ENCODE results near the gene SLC25A46. TPM values are rescaled to one million over a fixed set of nuclear protein-coding genes. Genes with fewer than 3 reads are reported as not detected.

SLC25A46 gene
- total and polyA plus RNA-seq, 2 of the 8 experiments (the other 6 are each of a cell fraction or from before 2014, with no cell fraction given): 10.6 to 21.7 TPM

GRCh38 chr5:110769000-110769681, 30.3 kb downstream of the SLC25A46 start:
- no peak for DNase-seq (ENCODE audit: low read depth in 1 of 2, low spot score in 2 of 2)
- Histone ChIP-seq H3K14ac (ENCODE audit: insufficient read length) (no peak overlapping the region), H3K9me3 (ENCODE audit: insufficient read depth in 2 of 2, low read depth in 1 of 2, low read length in 1 of 2) (no peaks in the 10 kb centered on the region), H3K4me2 (ENCODE audit: insufficient read depth in 1 of 2, low read depth in 2 of 2, low read length in 2 of 2) (no peak overlapping the region), H3K4me3 (ENCODE audit: extremely low read depth in 1 of 4, insufficient read depth in 2 of 4, low read depth in 3 of 4, low read length in 4 of 4) (no peak overlapping the region), H3K18ac (ENCODE audit: extremely low read depth, low read length) (no peak overlapping the region), H4K8ac (ENCODE audit: extremely low read depth, insufficient read depth, low read length) (no peak overlapping the region), H3K56ac (replicated peaks; ENCODE audit: insufficient read length, low read depth, low read length) (no peak overlapping the region), H3K27me3 (replicated peaks in 1 of 4; ENCODE audit: control insufficient read depth in 3 of 4, extremely low read depth in 1 of 4, insufficient read depth in 3 of 4, low read length in 3 of 4) (no peaks in the 10 kb centered on the region), H3K79me1 (ENCODE audit: low read depth, low read length) (no peaks in the 10 kb centered on the region), H3K4ac (replicated peaks; ENCODE audit: insufficient read length, low read depth, low read length) (no peak overlapping the region), H3K9ac (replicated peaks in 1 of 4; ENCODE audit: extremely low read depth in 1 of 4, low read depth in 3 of 4, low read length in 3 of 4) (no peak overlapping the region), H2BK5ac (ENCODE audit: low read depth, low read length) (no peak overlapping the region), H4K5ac (ENCODE audit: insufficient read length, low read depth, low read length) (no peak overlapping the region), H2BK15ac (ENCODE audit: low read length) (no peak overlapping the region), H2AK5ac (ENCODE audit: low read depth, low read length) (no peak overlapping the region), H3K23ac (ENCODE audit: insufficient read length) (no peak overlapping the region), H2BK120ac (replicated peaks; ENCODE audit: low read depth, low read length) (no peak overlapping the region), H4K20me1 (replicated peaks in 1 of 2; ENCODE audit: control insufficient read depth in 1 of 2, insufficient read depth in 2 of 2, low read length in 2 of 2) (no peaks in the 10 kb centered on the region), H3K4me1 (replicated peaks in 1 of 4; ENCODE audit: control insufficient read depth in 3 of 4, insufficient read depth in 4 of 4, low read length in 3 of 4) (no peaks in the 10 kb centered on the region), H3K23me2 (ENCODE audit: low read depth, low read length) (no peaks in the 10 kb centered on the region), H3K36me3 (ENCODE audit: control insufficient read depth in 2 of 4, insufficient read depth in 4 of 4, low read length in 3 of 4) (no peaks in the 10 kb centered on the region), H2BK20ac (ENCODE audit: low read length) (no peak overlapping the region), H2BK12ac (ENCODE audit: low read depth, low read length) (no peak overlapping the region), H4K91ac (replicated peaks; ENCODE audit: insufficient read length, low read length) (no peak overlapping the region), H2AFZ (ENCODE audit: low read length) (no peak overlapping the region), H3K27ac (ENCODE audit: low read depth, low read length) (no peak overlapping the region), H3K79me2 (ENCODE audit: control insufficient read depth in 1 of 2, insufficient read depth in 2 of 2, low read length in 2 of 2) (no peaks in the 10 kb centered on the region)
- FAIRE-seq: no peak
- ChIA-PET CTCF (ENCODE audit: partially characterized antibody) (no interaction called here), POLR2A (ENCODE audit: partially characterized antibody) (interaction anchor here (0.6 kb wide), 1 partner anchor 1981 kb away, joined by 3 read pairs; no protein-coding TSS in a partner anchor)
- WGBS, 2 experiments (ENCODE audit: extremely low coverage in 1 of 2, insufficient coverage in 1 of 2, insufficient read length in 1 of 2, insufficient replicate concordance in 2 of 2, low coverage in 1 of 2, low lambda C conversion rate in 2 of 2, missing lambda C conversion rate in 1 of 2): 82% methylated on average over 5 of the region's 5 CpGs; no CpG with 5 or more reads in 1 of the 2 experiments
- TF ChIP-seq RAD21 (IDR thresholded peaks at IDR 0.05 in 1 of 2, conservative IDR thresholded peaks at IDR 0.05 in 1 of 2; ENCODE audit: low read depth in 2 of 2, low read length in 2 of 2): no peak
- TF ChIP-seq CEBPB (IDR thresholded peaks at IDR 0.05; ENCODE audit: low read depth, low read length): no peak
- no peak for TF ChIP-seq POLR2A (IDR thresholded peaks at IDR 0.05; ENCODE audit: control extremely low read depth in 1 of 2, low read depth in 2 of 2, low read length in 2 of 2)
